ENCODE data around the gene ANXA7. TPM values are rescaled to one million over a fixed set of nuclear protein-coding genes. Genes with fewer than 3 reads are reported as not detected.

ANXA7 gene
- total RNA-seq (2022; extraction: Qiagen RNA extraction; ENCODE audit: low read depth): 112 to 124 TPM (median 118 TPM) in 5 replicates

GRCh38 chr10:73413528-73414229, at the start of gene ANXA7:
ANXA7 (minus strand) TSS chr10:73414058; CDS start chr10:73400856, 13,202 bp downstream.

GRCh38 chr10:73433538-73433867, 19.6 kb upstream of the ANXA7 start, which contains the start of gene MSS51:
MSS51 (minus strand) TSS chr10:73433561; CDS start chr10:73428284, 5,277 bp downstream.

GRCh38 chr10:73358331-73359279, 55.3 kb downstream of the ANXA7 start, which contains the start of gene CFAP70:
CFAP70 (minus strand) TSS chr10:73358864; CDS start chr10:73354796, 4,068 bp downstream.

Other genes with a start within 250 kb of the ANXA7 start
- gene ECD, start 246.1 kb downstream of the ANXA7 start, total RNA-seq (2022; extraction: Qiagen RNA extraction; ENCODE audit: low read depth): 24.5 to 30.7 TPM (median 28.1 TPM) in 5 replicates
- gene FAM149B1, start 245.9 kb downstream of the ANXA7 start, total RNA-seq (2022; extraction: Qiagen RNA extraction; ENCODE audit: low read depth): 6.6 to 9.4 TPM (median 7.3 TPM) in 5 replicates
- 50.8 to 52.4 TPM (median 52.1 TPM) in 5 replicates for gene DNAJC9, start 166.8 kb downstream of the ANXA7 start, total RNA-seq (2022; extraction: Qiagen RNA extraction; ENCODE audit: low read depth)
- gene MRPS16, start 161.4 kb downstream of the ANXA7 start, total RNA-seq (2022; extraction: Qiagen RNA extraction; ENCODE audit: low read depth): 141 to 192 TPM (median 175 TPM) in 5 replicates
- 0.12 to 0.37 TPM (median 0.19 TPM) in 5 replicates for gene CFAP70, start 55.2 kb downstream of the ANXA7 start, total RNA-seq (2022; extraction: Qiagen RNA extraction; ENCODE audit: low read depth)
- gene MSS51, start 19.5 kb upstream of the ANXA7 start, total RNA-seq (2022; extraction: Qiagen RNA extraction; ENCODE audit: low read depth): 0.36 to 0.74 TPM (median 0.44 TPM) in 5 replicates
- gene PPP3CB, start 82.0 kb upstream of the ANXA7 start, total RNA-seq (2022; extraction: Qiagen RNA extraction; ENCODE audit: low read depth): 16.6 to 20.2 TPM (median 19.3 TPM) in 5 replicates
- 10.6 to 15.7 TPM (median 12.9 TPM) in 5 replicates for gene USP54, start 177.3 kb upstream of the ANXA7 start, total RNA-seq (2022; extraction: Qiagen RNA extraction; ENCODE audit: low read depth)
- gene MYOZ1, start 227.4 kb upstream of the ANXA7 start, total RNA-seq (2022; extraction: Qiagen RNA extraction; ENCODE audit: low read depth): not detected in 5 replicates
- 0.01 TPM in 1 of 5 replicates, not detected in the others for gene SYNPO2L, start 242.0 kb upstream of the ANXA7 start, total RNA-seq (2022; extraction: Qiagen RNA extraction; ENCODE audit: low read depth)

All from A549 treated with DMSO at 1 μM for 4 hours (cell line).